Loucy (cell line): Measurements from ENCODE around the gene MPP3.

Experiments
- H2AFZ ChIP-seq: fragments of 200-600 bp; sonication (generic); 2 replicates; pipeline ENCODE4 v1.6.0; 2016; ENCODE audit warnings: antibody characterized with exemption, mild to moderate bottlenecking, low read length, moderate library complexity
- H3F3A ChIP-seq: fragments of 200-600 bp; 2 replicates; pipeline ENCODE4 v1.6.0; 2016; ENCODE audit warnings: antibody characterized with exemption, low read depth, mild to moderate bottlenecking
- H3K27me3 ChIP-seq: fragments of 200-600 bp; sonication (generic); 2 replicates; pipeline ENCODE4 v1.6.1; 2014; ENCODE audit warnings: low read length, mild to moderate bottlenecking; ENCODE audit not compliant: insufficient read depth, poor library complexity, severe bottlenecking
- H3K36me3 ChIP-seq: fragments of 200-600 bp; sonication (generic); 2 replicates; pipeline ENCODE4 v1.6.1; 2016; ENCODE audit warnings: low read length; ENCODE audit not compliant: insufficient read depth
- H3K4me1 ChIP-seq: fragments of 200-600 bp; sonication (generic); 2 replicates; pipeline ENCODE4 v1.5.1; 2014; ENCODE audit warnings: low read length, mild to moderate bottlenecking; ENCODE audit not compliant: insufficient read depth, poor library complexity, severe bottlenecking
- H3K4me2 ChIP-seq: fragments of 200-600 bp; sonication (generic); 2 replicates; pipeline ENCODE4 v1.6.0; 2014; ENCODE audit warnings: antibody characterized with exemption, low read length, low read depth, mild to moderate bottlenecking; ENCODE audit not compliant: poor library complexity, severe bottlenecking
- H3K4me3 ChIP-seq: fragments of 200-600 bp; sonication (generic); 2 replicates; pipeline ENCODE4 v1.5.1; 2014; ENCODE audit warnings: low read length, mild to moderate bottlenecking, mixed read lengths; ENCODE audit not compliant: poor library complexity, severe bottlenecking
- H3K79me2 ChIP-seq: fragments of 200-600 bp; sonication (generic); 2 replicates; pipeline ENCODE4 v1.6.1; 2014; ENCODE audit warnings: low read length; ENCODE audit not compliant: insufficient read depth
- H3K9ac ChIP-seq: fragments of 200-600 bp; sonication (generic); 2 replicates; pipeline ENCODE4 v1.6.0; 2014; ENCODE audit warnings: mild to moderate bottlenecking, low read depth, low read length, moderate library complexity; ENCODE audit not compliant: poor library complexity, severe bottlenecking
- H3K9me2 ChIP-seq: fragments of 200-600 bp; sonication (generic); replicated peaks from 2 replicates; pipeline ENCODE4 v1.6.1; 2016; ENCODE audit warnings: low read depth, low read length, mixed read lengths
- H3K9me3 ChIP-seq: fragments of 200-600 bp; sonication (generic); 2 replicates; pipeline ENCODE4 v1.6.1; 2014; ENCODE audit warnings: mild to moderate bottlenecking, antibody characterized with exemption, low read length, low read depth; ENCODE audit not compliant: insufficient read depth
- H4K20me1 ChIP-seq: fragments of 200-600 bp; sonication (generic); 2 replicates; pipeline ENCODE4 v1.6.0; 2014; ENCODE audit warnings: antibody characterized with exemption, low read length, mild to moderate bottlenecking; ENCODE audit not compliant: insufficient read depth, poor library complexity, severe bottlenecking
- EZH2phosphoT487 ChIP-seq: fragments of 200-600 bp; IDR thresholded peaks from 2 replicates; pipeline ENCODE4 v1.6.1; 2018; ENCODE audit warnings: antibody characterized with exemption, mild to moderate bottlenecking, moderate library complexity, borderline replicate concordance
- TF ChIP-seq, protein P1 (sequence below): fragments of 200-600 bp; sonication (generic); conservative IDR thresholded peaks from 2 replicates; pipeline ENCODE4 v1.5.1; 2014; ENCODE audit warnings: mild to moderate bottlenecking, antibody characterized with exemption, low read length

Gene MPP3

GRCh38 chr17:43874293-43874692 lies 41.3 kb upstream of the MPP3 start:
- Histone ChIP-seq H3K9me2 (no peaks in the 10 kb centered on the region), H3K4me2 (no peak overlapping the region), H3K4me1 (no peaks in the 10 kb centered on the region), H3K9me3 (no peaks in the 10 kb centered on the region), H4K20me1 (no peaks in the 10 kb centered on the region), H3K36me3 (no peaks in the 10 kb centered on the region), H3K9ac (no peak overlapping the region), H2AFZ (no peak overlapping the region), H3K4me3 (no peak overlapping the region), H3K27me3 (no peaks in the 10 kb centered on the region), H3K79me2 (no peaks in the 10 kb centered on the region), H3F3A (no peaks in the 10 kb centered on the region)
- no peak for TF ChIP-seq EZH2phosphoT487
- TF ChIP-seq, protein P1, sequence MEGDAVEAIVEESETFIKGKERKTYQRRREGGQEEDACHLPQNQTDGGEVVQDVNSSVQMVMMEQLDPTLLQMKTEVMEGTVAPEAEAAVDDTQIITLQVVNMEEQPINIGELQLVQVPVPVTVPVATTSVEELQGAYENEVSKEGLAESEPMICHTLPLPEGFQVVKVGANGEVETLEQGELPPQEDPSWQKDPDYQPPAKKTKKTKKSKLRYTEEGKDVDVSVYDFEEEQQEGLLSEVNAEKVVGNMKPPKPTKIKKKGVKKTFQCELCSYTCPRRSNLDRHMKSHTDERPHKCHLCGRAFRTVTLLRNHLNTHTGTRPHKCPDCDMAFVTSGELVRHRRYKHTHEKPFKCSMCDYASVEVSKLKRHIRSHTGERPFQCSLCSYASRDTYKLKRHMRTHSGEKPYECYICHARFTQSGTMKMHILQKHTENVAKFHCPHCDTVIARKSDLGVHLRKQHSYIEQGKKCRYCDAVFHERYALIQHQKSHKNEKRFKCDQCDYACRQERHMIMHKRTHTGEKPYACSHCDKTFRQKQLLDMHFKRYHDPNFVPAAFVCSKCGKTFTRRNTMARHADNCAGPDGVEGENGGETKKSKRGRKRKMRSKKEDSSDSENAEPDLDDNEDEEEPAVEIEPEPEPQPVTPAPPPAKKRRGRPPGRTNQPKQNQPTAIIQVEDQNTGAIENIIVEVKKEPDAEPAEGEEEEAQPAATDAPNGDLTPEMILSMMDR = no peak

DNA sequence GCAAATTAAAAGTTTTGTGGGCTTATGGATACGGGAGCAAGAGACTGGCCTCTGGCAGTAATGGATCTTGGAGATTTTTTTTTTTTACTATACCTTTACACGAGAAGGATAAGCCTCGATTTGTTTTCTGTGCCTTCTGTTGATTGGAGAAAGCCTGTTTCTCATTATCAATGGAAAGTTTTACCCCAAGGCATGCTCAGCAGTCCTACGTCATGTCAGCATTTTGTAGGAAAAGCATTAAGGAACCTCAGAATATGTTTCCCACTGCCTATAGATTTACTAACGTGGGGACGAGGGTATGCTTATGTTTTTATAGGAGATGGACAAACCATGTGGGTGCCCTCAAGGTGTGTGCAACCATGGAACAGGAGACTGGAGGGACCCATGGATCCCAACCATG lies 40.9 kb upstream of the MPP3 start:
- Histone ChIP-seq H3K9me2 (no peaks in the 10 kb centered on the region), H2AFZ (no peak overlapping the region), H3K9me3 (no peaks in the 10 kb centered on the region), H3K4me2 (no peak overlapping the region), H3K36me3 (no peaks in the 10 kb centered on the region), H3K79me2 (no peaks in the 10 kb centered on the region), H3K4me3 (no peak overlapping the region), H3F3A (no peaks in the 10 kb centered on the region), H3K4me1 (no peaks in the 10 kb centered on the region), H3K27me3 (no peaks in the 10 kb centered on the region), H3K9ac (no peak overlapping the region), H4K20me1 (no peaks in the 10 kb centered on the region)
- no peak for TF ChIP-seq EZH2phosphoT487
- TF ChIP-seq, protein P1 = no peak

- no peak overlapping the region for H3K4me3 ChIP-seq
Observed at GRCh38 chr17:43873091-43873490, 40.1 kb upstream of the MPP3 start.

More at GRCh38 chr17:43873091-43873490, 40.1 kb upstream of the MPP3 start:
- H3K36me3 ChIP-seq = no peaks in the 10 kb centered on the region
- H3K27me3 ChIP-seq = no peaks in the 10 kb centered on the region
- H3K9me2 ChIP-seq = no peaks in the 10 kb centered on the region
- no peaks in the 10 kb centered on the region for H3F3A ChIP-seq
- TF ChIP-seq, protein P1 = peak; percentile 47
- TF ChIP-seq EZH2phosphoT487 = no peak
- H3K79me2 ChIP-seq = no peaks in the 10 kb centered on the region
- H3K4me2 ChIP-seq = no peak overlapping the region
- H3K9ac ChIP-seq = no peak overlapping the region
- no peaks in the 10 kb centered on the region for H3K9me3 ChIP-seq
- no peaks in the 10 kb centered on the region for H4K20me1 ChIP-seq
- H3K4me1 ChIP-seq = no peaks in the 10 kb centered on the region
- H2AFZ ChIP-seq = no peak overlapping the region
